K562 (cell line): ENCODE measurements around the gene PIK3CD. TPM values are rescaled to one million over a fixed set of nuclear protein-coding genes. Genes with fewer than 3 reads are reported as not detected.
"Not testable (repeated sequence)": the region's sequence is repeated elsewhere in the genome, so short reads cannot be mapped to it uniquely, and the experiment has no call there.

ENCODE experiments used
- ATAC-seq: fragments of 200-7000 bp; cut with Tn5 transposase; 3 replicates; pipeline ENCODE4 v1.9.1; 2020; ENCODE audit warnings: moderate library complexity
- BruUV-seq: library from RNA; stranded (reverse); fragments of 400-500 nt; replicated peaks from 2 replicates; lab custom pipeline; 2021; lab: Mats Ljungman, UMichigan
- CTCF ChIA-PET: fragments of 300-600 bp; formaldehyde crosslinking; extraction: SDS; loops from one replicate; lab custom pipeline; 2021; ENCODE audit warnings: low intra/inter-chr PET ratio; lab: Yijun Ruan, JAX
- POLR2A ChIA-PET: fragments of 300-600, 350-650 bp; sonication (Branson Sonifier 250); formaldehyde crosslinking; extraction: SDS; loops from one replicate; lab custom pipeline; 2021; ENCODE audit warnings: antibody characterized with exemption, inconsistent platforms; lab: Yijun Ruan, JAX
- DNase-seq, 4 experiments: peaks; one replicate each; pipeline versions ENCODE4 v3.0.0 to v3.0.0-alpha.2; 2011 to 2018; ENCODE audit warnings: low spot score in 3 of 4, mixed read lengths in 3 of 4; ENCODE audit errors: extremely low read depth in 1 of 4
- FAIRE-seq: peaks from 2 replicates; lab custom pipeline; 2011; peaks lifted over from hg19 to GRCh38; lab: Jason Lieb, UNC
- H2AFZ ChIP-seq: 2 replicates; pipeline ENCODE4 v1.6.0; 2011; ENCODE audit warnings: low read depth, low read length, control low read depth, inconsistent platforms
- H3K27ac ChIP-seq: fragments of 200-600 bp; 3 replicates; pipeline ENCODE4 v1.8.0; 2011; ENCODE audit warnings: low read depth, mild to moderate bottlenecking, control low read depth, inconsistent platforms, low read length, moderate library complexity, mixed read lengths; ENCODE audit errors: extremely low read depth
- H3K27me3 ChIP-seq, 2 experiments: fragments of 300-600 bp in 1 of 2; 2 replicates in 1 of 2; 3 replicates in 1 of 2; pipeline versions ENCODE4 v1.6.0 to v1.8.0; 2011; ENCODE audit warnings: inconsistent platforms in 2 of 2, low read length in 2 of 2, mild to moderate bottlenecking in 1 of 2, mixed read lengths in 1 of 2, moderate library complexity in 1 of 2; ENCODE audit not compliant: control insufficient read depth in 2 of 2, insufficient read depth in 2 of 2
- H3K36me3 ChIP-seq: fragments of 300-600 bp; 3 replicates; pipeline ENCODE4 v1.8.0; 2011; ENCODE audit warnings: mild to moderate bottlenecking, low read length, inconsistent platforms; ENCODE audit not compliant: control insufficient read depth, insufficient read depth
- H3K4me1 ChIP-seq, 2 experiments: fragments of 200-600 bp in 1 of 2; replicated peaks in 1 of 2; 2 replicates in 1 of 2; 3 replicates in 1 of 2; pipeline versions ENCODE4 v1.5.1 to v1.8.0; 2011; ENCODE audit warnings: inconsistent platforms in 2 of 2, low read length in 2 of 2, mild to moderate bottlenecking in 1 of 2, mixed read lengths in 1 of 2, moderate library complexity in 1 of 2; ENCODE audit not compliant: control insufficient read depth in 2 of 2, insufficient read depth in 2 of 2
- H3K4me2 ChIP-seq: 2 replicates; pipeline ENCODE4 v1.6.1; 2011; ENCODE audit warnings: low read length, control low read depth, inconsistent platforms, mixed read lengths; ENCODE audit not compliant: insufficient read depth
- H3K4me3 ChIP-seq: fragments of 200-600 bp; sonication (generic), shearing (Covaris generic); 2 replicates; pipeline ENCODE4 v1.5.1; 2016; ENCODE audit warnings: control low read depth, inconsistent platforms
- H3K79me2 ChIP-seq: fragments of 200-600 bp; 3 replicates; pipeline ENCODE4 v1.8.0; 2011; ENCODE audit warnings: low read length, inconsistent platforms; ENCODE audit not compliant: control insufficient read depth, insufficient read depth
- H3K9ac ChIP-seq, 2 experiments: 2 replicates each; pipeline versions ENCODE4 v1.6.0 to v1.6.1; 2011; ENCODE audit warnings: low read depth in 2 of 2, low read length in 2 of 2, control low read depth in 1 of 2, inconsistent platforms in 1 of 2, mild to moderate bottlenecking in 1 of 2, mixed read lengths in 1 of 2; ENCODE audit not compliant: insufficient read depth in 1 of 2
- H3K9me1 ChIP-seq: one replicate; pipeline ENCODE4 v1.6.0; 2011; ENCODE audit warnings: inconsistent platforms, mild to moderate bottlenecking, low read length, moderate library complexity; ENCODE audit not compliant: control insufficient read depth, insufficient read depth
- H3K9me3 ChIP-seq: replicated peaks from 2 replicates; pipeline ENCODE4 v1.5.1; 2011; ENCODE audit warnings: low read depth, low read length, inconsistent platforms; ENCODE audit not compliant: control insufficient read depth, insufficient read depth
- H4K20me1 ChIP-seq: replicated peaks from 2 replicates; pipeline ENCODE4 v1.6.1; 2011; ENCODE audit warnings: low read length, inconsistent platforms, mixed read lengths; ENCODE audit not compliant: control insufficient read depth, insufficient read depth
- CBX5 ChIP-seq: IDR thresholded peaks from 2 replicates; pipeline ENCODE4 v1.6.1; 2014; ENCODE audit warnings: low read depth, borderline replicate concordance
- IRF1 ChIP-seq: sonication (generic); formaldehyde crosslinking; IDR thresholded peaks from 2 replicates; pipeline ENCODE4 v1.8.0; 2022; ENCODE audit warnings: missing genetic modification reagents, mild to moderate bottlenecking, borderline replicate concordance
- MAFG ChIP-seq: fragments of 450-650 bp; conservative IDR thresholded peaks from 2 replicates; pipeline ENCODE4 v1.6.1; 2016; ENCODE audit warnings: missing genetic modification characterization, missing compliant biosample characterization
- NFIC ChIP-seq: fragments of 450-650 bp; IDR thresholded peaks from 2 replicates; pipeline ENCODE4 v1.6.1; 2017; ENCODE audit warnings: mild to moderate bottlenecking, inconsistent platforms
- PBX2 ChIP-seq, 2 experiments: IDR thresholded peaks in 1 of 2; conservative IDR thresholded peaks in 1 of 2; 2 replicates each; pipeline ENCODE4 v1.6.1; 2016; ENCODE audit warnings: low read depth in 2 of 2, mild to moderate bottlenecking in 1 of 2, missing compliant biosample characterization in 1 of 2, missing genetic modification characterization in 1 of 2, moderate library complexity in 1 of 2
- PKNOX1 ChIP-seq: fragments of 450-650 bp; IDR thresholded peaks from 2 replicates; pipeline ENCODE4 v1.6.1; 2016
- ZNF121 ChIP-seq: sonication (generic); formaldehyde crosslinking; conservative IDR thresholded peaks from 2 replicates; pipeline ENCODE4 v1.8.0; 2022; ENCODE audit warnings: missing genetic modification reagents
- WGBS: fragments of 100-300 bp; shearing (Covaris generic); methylation state at CpG from one replicate; pipeline ENCODE4 v1.1.6; 2016; ENCODE audit warnings: low coverage, mixed read lengths; ENCODE audit not compliant: insufficient coverage; ENCODE audit errors: missing lambda C conversion rate; 5-methylcytosine and 5-hydroxymethylcytosine counted together
- in situ Hi-C: fragments of 300-500 bp; cut with MboI; formaldehyde crosslinking; loops from 4 replicates; pipeline ENCODE4 v1.15.0; 2018; ENCODE audit warnings: inconsistent platforms, mixed read lengths
- intact Hi-C: fragments of 100-400 bp; cut with micrococcal nuclease; formaldehyde crosslinking; loops from 2 replicates; pipeline ENCODE4 v1.14.2; 2022
- polyA plus RNA-seq, 8 experiments: library from polyadenylated mRNA; depleted of rRNA in 4 of 8; stranded (reverse) in 5 of 8; unstranded in 3 of 8; fragments of >200 nt; fragmentation: Nextera tagmentation in 2 of 8; fragmentation: Illumina TruSeq in 1 of 8; extraction: Ambion mirVana in 2 of 8; extraction: Trizol in 1 of 8; gene quantifications; 2 replicates each; pipeline versions ENCODE4 v1.2.1 to v1.2.3, GENCODE V29; 2011 to 2014; ENCODE audit warnings: inconsistent platforms in 1 of 8, missing spikeins in 1 of 8
- total RNA-seq, 7 experiments: library from RNA; depleted of rRNA in 6 of 7; stranded (reverse); fragments of >200 nt in 6 of 7; fragmentation: Illumina TruSeq in 2 of 7; extraction: Trizol in 2 of 7; gene quantifications; 2 replicates each; pipeline versions ENCODE4 v1.2.1 to v1.2.3, GENCODE V29; 2011 to 2021; ENCODE audit warnings: low replicate concordance in 1 of 7

The PIK3CD gene
- total and polyA plus RNA-seq, 9 of the 15 experiments (the other 6 are each of a cell fraction or from before 2014, with no cell fraction given): 1.8 to 20.8 (median 7.2) TPM

GRCh38 chr1:9676128-9676527 is 24.6 kb downstream of the PIK3CD start:
- H3K27ac ChIP-seq, H3K79me2 ChIP-seq, H2AFZ ChIP-seq, H3K36me3 ChIP-seq, H3K9me1 ChIP-seq, CTCF ChIA-PET, DNase-seq, in situ Hi-C loops, H3K4me3 ChIP-seq, H3K9me3 ChIP-seq, H3K27me3 ChIP-seq, ATAC-seq, BruUV-seq, H4K20me1 ChIP-seq, H3K4me2 ChIP-seq, FAIRE-seq, intact Hi-C loops: not testable (repeated sequence)
- H3K9ac ChIP-seq: peak overlapping the region in 1 of 2 experiments; percentile 47; a peak in 2 of 4 replicates
- WGBS: 93% methylated on average over 7 of the region's 7 CpGs
- peaks cover 0 to 18% of the 10 kb centered on the region in 2 experiments; a peak in 3 of 5 replicates for H3K4me1 ChIP-seq
- TF ChIP-seq ZNF121 (CRISPR knock-in tag): peak; percentile 78
- POLR2A ChIA-PET: interaction anchor here (0.9 to 1.1 kb wide), 3 partner anchors 8 to 14 kb away, joined by 3 to 5 read pairs (median 3); no protein-coding TSS in a partner anchor

- no peak for FAIRE-seq
- peak in 1 of 4 experiments; percentile 36 for DNase-seq
- Histone ChIP-seq H4K20me1 (no peaks in the 10 kb centered on the region; the same call in none of the 2 replicates), H3K9me1 (no peaks in the 10 kb centered on the region), H3K9ac (peak overlapping the region in 1 of 2 experiments; percentile 66; a peak in 2 of 4 replicates), H3K4me2 (0 out of 2 replicates have a peak overlapping the region, but pooled peaks have one; percentile 3), H3K79me2 (no peaks in the 10 kb centered on the region), H2AFZ (no peak overlapping the region), H3K4me3 (no peak overlapping the region), H3K27me3 (no peaks in the 10 kb centered on the region), H3K36me3 (0 out of 3 replicates have a peak, but pooled peaks cover 3% of the 10 kb centered on the region), H3K4me1 (peaks cover 0 to 15% of the 10 kb centered on the region in 2 experiments; a peak in 3 of 5 replicates), H3K9me3 (no peaks in the 10 kb centered on the region), H3K27ac (no peak overlapping the region; the same call in 2 of the 3 replicates)
- CTCF ChIA-PET: no interaction called here
- BruUV-seq: no TSS peak
- POLR2A ChIA-PET: interaction anchor here (0.7 to 1.1 kb wide), 5 partner anchors 9 to 580 kb away, joined by 3 to 5 read pairs (median 3); no protein-coding TSS in a partner anchor
- intact Hi-C loops: no loop called here
- in situ Hi-C loops: no loop called here
- 26% methylated on average over 9 of the region's 10 CpGs for WGBS
- ATAC-seq: peak; percentile 43
- 0 out of 2 replicates have a peak, but pooled peaks have one; percentile 18 for TF ChIP-seq PKNOX1
- 0 out of 2 replicates have a peak, but pooled peaks have one; percentile 8 for TF ChIP-seq MAFG (tag)
- no peak for TF ChIP-seq PBX2 (CRISPR knock-in tag; IDR thresholded peaks at IDR 0.05; ENCODE audit: low read depth)
- peak; percentile 54 for TF ChIP-seq PBX2 (tag; conservative IDR thresholded peaks at IDR 0.05; ENCODE audit: low read depth)
- TF ChIP-seq IRF1 (CRISPR knock-in tag): no peak
- TF ChIP-seq NFIC: peak; percentile 61
- no peak for TF ChIP-seq CBX5
Measured at GRCh38 chr1:9676815-9677393, 25.4 kb downstream of the PIK3CD start.
